Dedifferentiated amniotic fluid mesenchymal stem cell (primary cell): ENCODE measurements around the gene STOML1.

Experiments used
- DNase-seq: peaks from one replicate; pipeline ENCODE4 v3.0.0-alpha.2; 2016; ENCODE audit errors: extremely low spot score

Gene STOML1

GRCh38 chr15:74019734-74020133 lies 27.6 kb upstream of the STOML1 start:
- DNase-seq, result no peak

GRCh38 chr15:74013374-74013894 lies 21.3 kb upstream of the STOML1 start:
- no peak for DNase-seq

DNA sequence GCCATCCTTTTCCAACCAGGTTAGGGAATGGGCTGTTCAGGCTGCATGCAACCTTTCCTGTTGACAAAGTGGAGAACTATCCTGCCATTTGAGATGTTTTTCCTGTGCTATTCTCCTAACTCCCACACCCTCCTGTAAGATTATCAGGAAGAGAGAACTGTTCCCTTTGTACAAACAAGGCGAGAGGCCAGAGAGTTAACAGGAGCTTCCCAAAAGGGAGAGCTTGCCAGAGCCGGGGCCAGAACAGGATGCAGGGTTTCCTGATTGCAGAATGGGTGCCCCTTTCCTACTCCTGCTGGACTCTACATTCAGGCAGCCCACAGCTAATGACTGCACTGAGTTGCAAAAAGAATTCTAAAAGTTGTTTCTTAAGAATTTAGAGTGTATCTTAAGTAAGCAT lies 19.5 kb upstream of the STOML1 start:
- DNase-seq, result no peak

GRCh38 chr15:74010929-74011540 lies 18.9 kb upstream of the STOML1 start:
- no peak for DNase-seq

GRCh38 chr15:74008901-74009300 lies 16.8 kb upstream of the STOML1 start:
- DNase-seq, result no peak

GRCh38 chr15:74007820-74008371 lies 15.8 kb upstream of the STOML1 start:
- no peak for DNase-seq

GRCh38 chr15:74006774-74007639 lies 14.9 kb upstream of the STOML1 start:
- no peak for DNase-seq

GRCh38 chr15:73997986-73998385 lies 5.9 kb upstream of the STOML1 start:
- DNase-seq, result no peak

DNA sequence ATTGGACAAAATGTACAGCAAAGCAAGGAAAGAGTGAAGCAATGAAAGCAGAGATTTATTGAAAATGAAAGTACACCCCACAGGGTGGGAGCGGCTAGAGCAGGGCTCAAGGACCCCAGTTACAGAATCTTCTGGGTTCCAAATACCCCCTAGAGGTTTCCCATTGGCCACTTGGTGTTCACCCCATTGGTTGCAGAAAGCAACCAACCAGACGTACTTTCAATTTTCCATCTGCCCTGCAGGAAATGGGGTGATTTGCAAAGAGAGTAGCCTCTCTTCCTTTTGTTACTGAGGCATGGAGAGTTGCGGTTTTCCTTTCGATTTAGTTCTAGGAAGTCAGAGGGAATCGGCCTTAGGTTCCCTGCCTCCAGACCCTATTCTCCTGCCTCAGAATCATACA lies 4.8 kb upstream of the STOML1 start:
- DNase-seq, result no peak

DNA sequence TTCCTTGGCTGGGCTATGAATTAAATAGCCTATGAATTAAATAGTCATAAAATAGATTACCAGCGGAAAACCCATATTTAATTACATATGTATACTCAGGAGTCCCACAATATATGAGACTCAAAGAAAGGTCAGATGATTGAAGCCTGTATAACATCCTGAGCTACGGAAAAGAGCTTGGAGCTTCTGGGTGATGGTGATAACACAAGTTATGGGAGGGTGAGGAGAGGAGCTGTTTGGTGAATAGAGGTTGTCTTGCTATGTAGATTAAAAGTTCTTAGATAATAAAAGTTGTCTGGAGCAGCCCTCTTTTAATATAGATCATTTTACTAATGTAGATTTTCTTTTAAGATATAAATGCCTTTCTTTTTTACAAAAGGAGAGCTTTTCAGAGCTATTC lies 4.2 kb upstream of the STOML1 start:
- DNase-seq, result no peak

GRCh38 chr15:73994912-73995622 lies 3.0 kb upstream of the STOML1 start:
- DNase-seq, result no peak

- DNase-seq, result peak; percentile 95
Observed at GRCh38 chr15:73994413-73994883, 2.4 kb upstream of the STOML1 start, which contains the start of gene PML. Gene PML (plus strand): TSS chr15:73994716. CDS start chr15:73994813, 97 bp downstream.

GRCh38 chr15:73993211-73993994 lies 1.3 kb upstream of the STOML1 start:
- DNase-seq, result no peak

GRCh38 chr15:73992594-73992898 lies 451 bp upstream of the STOML1 start:
- DNase-seq, result no peak

DNA sequence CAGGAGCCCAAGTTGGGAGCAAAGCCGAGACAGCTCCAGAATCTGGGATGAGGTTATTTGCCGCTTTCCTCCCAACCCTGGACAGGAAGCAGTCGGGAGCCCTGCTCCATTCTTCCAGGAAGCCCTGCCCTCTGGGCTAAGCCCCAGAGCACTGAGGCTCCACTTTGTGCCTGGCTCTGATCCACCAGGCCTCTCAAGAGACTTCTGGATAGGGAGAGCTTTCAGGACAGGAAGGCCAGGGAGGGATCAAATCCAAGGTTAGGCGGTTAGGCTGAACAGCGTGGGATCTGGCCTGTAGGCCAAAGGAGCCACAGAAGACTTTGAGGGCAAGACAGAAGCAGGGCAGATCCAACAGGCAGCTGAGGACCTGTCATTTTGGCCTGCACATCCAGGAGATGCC lies 835 bp downstream of the STOML1 start:
- DNase-seq, result no peak

DNA sequence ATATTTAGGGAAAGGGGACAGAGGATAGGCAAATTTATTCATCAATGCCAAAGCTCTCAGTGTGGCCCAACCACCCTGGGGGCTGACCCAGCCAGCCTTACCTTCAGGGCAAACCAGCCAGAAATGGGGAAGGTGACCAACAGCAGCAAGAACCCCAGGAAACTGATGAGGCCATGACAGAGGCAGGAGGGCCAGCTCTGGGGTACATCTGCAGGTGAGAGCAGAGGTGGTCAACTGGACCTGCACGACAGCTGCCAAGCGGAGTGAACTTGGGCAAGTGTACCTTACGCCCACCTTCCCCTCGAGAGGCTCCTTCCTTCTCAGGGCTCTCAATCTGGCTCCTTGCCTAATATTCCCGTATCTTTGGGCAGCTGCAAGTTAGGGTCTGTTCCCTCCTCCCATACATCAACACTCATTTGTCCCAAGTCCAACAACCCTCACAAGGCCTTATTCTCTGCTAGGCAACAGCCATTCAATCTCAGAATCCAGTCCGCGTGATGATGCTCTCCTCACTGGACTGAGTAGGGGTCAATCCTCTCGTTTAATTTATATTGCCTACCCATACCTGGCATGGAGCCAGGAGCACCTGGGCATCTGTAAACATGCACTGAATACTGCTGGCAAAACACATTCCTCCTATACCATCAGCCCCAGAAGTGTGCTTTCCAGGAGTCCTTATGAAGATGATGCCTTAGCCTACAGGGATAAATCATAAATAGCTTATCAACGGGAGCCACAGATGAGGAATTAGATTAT lies 1.7 kb downstream of the STOML1 start:
- DNase-seq, result no peak

DNA sequence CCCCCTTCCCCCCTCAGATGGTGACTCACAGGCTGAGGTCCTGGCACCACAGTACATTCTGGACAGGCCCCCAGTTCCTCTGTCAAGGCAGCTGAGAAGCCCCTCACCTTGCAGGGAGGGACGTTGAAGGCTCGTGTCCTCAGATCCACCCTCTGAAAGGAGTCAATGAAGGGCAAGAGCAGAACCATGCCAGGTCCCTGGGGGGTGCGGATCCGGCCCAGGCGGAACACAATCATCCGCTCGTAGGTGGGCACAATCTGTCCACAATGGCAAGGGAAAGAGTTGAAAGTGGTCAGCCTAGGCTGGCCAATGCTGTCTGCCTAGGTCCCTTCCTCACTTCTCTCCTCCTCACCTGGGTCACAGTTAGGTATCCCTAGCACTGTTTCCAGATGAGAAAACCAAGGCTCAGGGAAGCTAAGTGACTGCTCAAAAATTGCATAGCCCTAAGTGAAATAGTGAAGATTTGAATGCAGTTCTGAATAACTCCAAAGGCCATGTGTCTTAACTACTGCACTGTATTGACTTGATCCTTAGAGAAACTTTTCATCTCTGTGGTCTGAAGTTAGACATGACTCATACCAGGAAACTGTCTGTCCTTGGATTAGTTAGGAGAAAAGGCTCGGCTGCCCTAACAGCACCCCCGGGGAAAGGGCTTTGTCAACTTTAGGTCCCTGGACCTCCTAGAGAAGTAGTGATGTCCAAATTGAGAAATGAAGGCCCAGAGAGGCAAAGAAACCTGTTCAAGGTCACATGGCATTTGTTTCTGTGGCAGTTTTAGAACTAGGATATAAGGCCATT lies 2.9 kb downstream of the STOML1 start:
- DNase-seq, result peak; percentile 71

- no peak for DNase-seq
Observed at GRCh38 chr15:73988445-73988969, 3.6 kb downstream of the STOML1 start.

- DNase-seq, result no peak
Observed at GRCh38 chr15:73987681-73988444, 4.2 kb downstream of the STOML1 start.
